GM12878 (cell line): ENCODE results near the gene ARRB2. TPM values are rescaled to one million over a fixed set of nuclear protein-coding genes. Genes with fewer than 3 reads are reported as not detected.

ENCODE experiments used
- BACH1 ChIP-seq: fragments of 450-650 bp; IDR thresholded peaks from 2 replicates; pipeline ENCODE4 v1.6.1; 2017; ENCODE audit warnings: mild to moderate bottlenecking, borderline replicate concordance
- BCL11A ChIP-seq: IDR thresholded peaks from 2 replicates; pipeline ENCODE4 v1.6.1; 2011; ENCODE audit warnings: low read depth, low read length
- CBFB ChIP-seq: IDR thresholded peaks from 2 replicates; pipeline ENCODE4 v1.6.1; 2016; ENCODE audit warnings: antibody characterized with exemption, low read depth
- CBX5 ChIP-seq: sonication (generic); IDR thresholded peaks from 2 replicates; pipeline ENCODE4 v1.6.1; 2016; ENCODE audit warnings: low read depth, moderate library complexity, mild to moderate bottlenecking, inconsistent platforms
- CEBPB ChIP-seq, 2 experiments: fragments of 150-350 bp in 1 of 2; IDR thresholded peaks; 2 replicates each; pipeline ENCODE4 v1.6.1; 2012 to 2014; ENCODE audit warnings: low read depth in 2 of 2, low read length in 2 of 2, borderline replicate concordance in 1 of 2, inconsistent platforms in 1 of 2
- CTCF ChIP-seq, 3 experiments: IDR thresholded peaks in 2 of 3; conservative IDR thresholded peaks in 1 of 3; 2 replicates each; pipeline ENCODE4 v1.5.1; 2011; ENCODE audit warnings: low read depth in 3 of 3, low read length in 3 of 3, mild to moderate bottlenecking in 3 of 3, control low read depth in 2 of 3, moderate library complexity in 2 of 3, inconsistent platforms in 1 of 3, mixed read lengths in 1 of 3; ENCODE audit not compliant: control insufficient read depth in 2 of 3, insufficient read depth in 1 of 3; ENCODE audit errors: extremely low read depth in 1 of 3
- FOS ChIP-seq: IDR thresholded peaks from 3 replicates; pipeline ENCODE4 v1.6.1; 2011; ENCODE audit warnings: borderline replicate concordance; ENCODE audit not compliant: insufficient read length; ENCODE audit errors: extremely low read depth
- FOXM1 ChIP-seq: IDR thresholded peaks from 2 replicates; pipeline ENCODE4 v1.6.1; 2012; ENCODE audit warnings: low read depth, mild to moderate bottlenecking, inconsistent platforms, low read length, moderate library complexity
- JUNB ChIP-seq: IDR thresholded peaks from 2 replicates; pipeline ENCODE4 v1.6.1; 2016; ENCODE audit warnings: antibody characterized with exemption, mild to moderate bottlenecking
- MLLT1 ChIP-seq: fragments of 450-650 bp; IDR thresholded peaks from 2 replicates; pipeline ENCODE4 v1.6.1; 2016; ENCODE audit warnings: mild to moderate bottlenecking
- NFIC ChIP-seq: IDR thresholded peaks from 2 replicates; pipeline ENCODE4 v1.6.1; 2012; ENCODE audit warnings: low read depth, mild to moderate bottlenecking, inconsistent platforms, low read length, moderate library complexity
- NFYB ChIP-seq: IDR thresholded peaks from 2 replicates; pipeline ENCODE4 v1.6.1; 2011; ENCODE audit warnings: low read depth, mild to moderate bottlenecking, low read length, improper control_type of control experiment, moderate library complexity; ENCODE audit not compliant: insufficient read depth
- NR2C2 ChIP-seq: IDR thresholded peaks from 2 replicates; pipeline ENCODE4 v1.6.1; 2011; ENCODE audit warnings: borderline replicate concordance, low read depth; ENCODE audit not compliant: control insufficient read depth, insufficient read length
- PBX3 ChIP-seq: IDR thresholded peaks from 2 replicates; pipeline ENCODE4 v1.6.1; 2011; ENCODE audit warnings: mild to moderate bottlenecking, low read depth, low read length, moderate library complexity; ENCODE audit not compliant: insufficient replicate concordance
- POLR2A ChIP-seq: IDR thresholded peaks from 2 replicates; pipeline ENCODE4 v1.6.1; 2011; ENCODE audit warnings: low read depth, mild to moderate bottlenecking, low read length
- RCOR1 ChIP-seq: conservative IDR thresholded peaks from 2 replicates; pipeline ENCODE4 v1.6.1; 2012; ENCODE audit warnings: low read depth, low read length, improper control_type of control experiment
- RFX5 ChIP-seq: IDR thresholded peaks from 2 replicates; pipeline ENCODE4 v1.6.1; 2011; ENCODE audit warnings: low read depth, low read length, improper control_type of control experiment
- SMC3 ChIP-seq: IDR thresholded peaks from 2 replicates; pipeline ENCODE4 v1.6.1; 2011; ENCODE audit warnings: low read length, improper control_type of control experiment, borderline replicate concordance
- SPI1 ChIP-seq: IDR thresholded peaks from 2 replicates; pipeline ENCODE4 v1.6.1; 2011; ENCODE audit warnings: low read depth, mild to moderate bottlenecking, low read length, moderate library complexity, borderline replicate concordance; ENCODE audit not compliant: insufficient read depth
- SREBF2 ChIP-seq: IDR thresholded peaks from 2 replicates; pipeline ENCODE4 v1.6.1; 2012; ENCODE audit warnings: mild to moderate bottlenecking, low read length
- ZZZ3 ChIP-seq: IDR thresholded peaks from 2 replicates; pipeline ENCODE4 v1.6.1; 2011; ENCODE audit warnings: low read depth; ENCODE audit not compliant: control insufficient read depth, insufficient read length
- polyA plus RNA-seq, 11 experiments: library from polyadenylated mRNA; depleted of rRNA in 4 of 11; unstranded in 6 of 11; stranded (reverse) in 5 of 11; fragments of >200 nt; fragmentation: Nextera tagmentation in 4 of 11; fragmentation: Illumina TruSeq in 1 of 11; extraction: Ambion mirVana in 4 of 11; extraction: Trizol in 1 of 11; gene quantifications; 1 replicate in 1 of 11; 2 replicates in 10 of 11; pipeline versions ENCODE4 v1.2.1 to v1.2.3, GENCODE V29; 2011 to 2016; ENCODE audit warnings: inconsistent platforms in 2 of 11, missing spikeins in 2 of 11, low read depth in 1 of 11
- total RNA-seq, 4 experiments: library from RNA; depleted of rRNA in 3 of 4; stranded (reverse); fragments of >200 nt in 3 of 4; fragmentation: Illumina TruSeq in 1 of 4; extraction: Trizol in 1 of 4; gene quantifications; 2 replicates each; pipeline versions ENCODE4 v1.2.1 to v1.2.3, GENCODE V29; 2013 to 2021

ARRB2 gene
- total and polyA plus RNA-seq, 10 of the 15 experiments (the other 5 are each of a cell fraction or from before 2014, with no cell fraction given) = 6.5 to 75.2 (median 43.1) TPM

GRCh38 chr17:4728124-4728523 lies 17.7 kb downstream of the ARRB2 start (continued):
- TF ChIP-seq CBX5 (no peak), NFIC (peak; percentile 72; the same call in 1 of the 2 replicates), CBFB (no peak), MLLT1 (no peak), SREBF2 (no peak), FOXM1 (peak; percentile 19; the same call in 1 of the 2 replicates), CEBPB (IDR thresholded peaks at IDR 0.05; ENCODE audit: borderline replicate concordance in 1 of 2, low read depth in 2 of 2, low read length in 2 of 2) (no peak), SMC3 (no peak), SPI1 (no peak), JUNB (peak; percentile 58; the same call in 1 of the 2 replicates), ZZZ3 (no peak), NFYB (0 out of 2 replicates have a peak, but pooled peaks have one; percentile 6), NR2C2 (no peak), POLR2A (no peak), RFX5 (no peak), BCL11A (no peak), RCOR1 (no peak), FOS (no peak), BACH1 (no peak), PBX3 (no peak), CTCF (IDR thresholded peaks at IDR 0.05 in 2 of 3, conservative IDR thresholded peaks at IDR 0.05 in 1 of 3; ENCODE audit: control insufficient read depth in 2 of 3, extremely low read depth in 1 of 3, insufficient read depth in 1 of 3, low read depth in 3 of 3, low read length in 3 of 3) (no peak)
